Right lobe of liver (tissue), 6 donors: ENCODE results near the gene DPF1. TPM values are rescaled to one million over a fixed set of nuclear protein-coding genes. Genes with fewer than 3 reads are reported as not detected.

Experiments used
- ATAC-seq, 4 donors: fragments of 200-7000 bp; cut with Tn5 transposase; one replicate each; pipeline ENCODE4 v1.9.1; 2020; ENCODE audit warnings: mild to moderate bottlenecking in 4 of 4, moderate library complexity in 4 of 4
- DNase-seq, 3 donors: peaks; one replicate each; pipeline ENCODE4 v3.0.0-alpha.2; 2020
- H3K27ac ChIP-seq, 3 donors: fragments of 200-600 bp; one replicate each; pipeline ENCODE4 v1.8.0; 2022
- H3K27me3 ChIP-seq, 2 donors: fragments of 200-600 bp; one replicate each; pipeline ENCODE4 v1.8.0; 2022
- H3K36me3 ChIP-seq, 4 donors: fragments of 200-600 bp; sonication (generic) in 1 of 4; one replicate each; pipeline versions ENCODE4 v1.5.1 to v1.8.0; 2017 to 2022; ENCODE audit warnings: control low read depth in 1 of 4
- H3K4me1 ChIP-seq, 4 donors: fragments of 200-600 bp; sonication (generic) in 1 of 4; one replicate each; pipeline versions ENCODE4 v1.5.1 to v1.8.0; 2017 to 2022; ENCODE audit warnings: control low read depth in 1 of 4
- H3K4me3 ChIP-seq, 3 donors: fragments of 200-600 bp; one replicate each; pipeline ENCODE4 v1.8.0; 2022
- H3K9me3 ChIP-seq, 4 donors: fragments of 200-600 bp; sonication (generic) in 1 of 4; one replicate each; pipeline versions ENCODE4 v1.5.1 to v1.8.0; 2017 to 2022; ENCODE audit warnings: control low read depth in 1 of 4
- CTCF ChIP-seq, 4 donors: fragments of 200-600 bp in 3 of 4; fragments of 450-650 bp in 1 of 4; IDR thresholded peaks; one replicate each; pipeline versions ENCODE4 v1.5.1 to v1.8.0; 2016 to 2022; ENCODE audit warnings: antibody characterized with exemption in 4 of 4, mild to moderate bottlenecking in 2 of 4
- POLR2A ChIP-seq: fragments of 450-650 bp; IDR thresholded peaks from one replicate; pipeline ENCODE4 v1.6.1; 2017; ENCODE audit warnings: antibody characterized with exemption, mild to moderate bottlenecking
- WGBS: methylation state at CpG from one replicate; pipeline ENCODE4 v1.1.6; 2018; ENCODE audit warnings: low coverage, low lambda C conversion rate; ENCODE audit not compliant: insufficient coverage; ENCODE audit errors: missing lambda C conversion rate; 5-methylcytosine and 5-hydroxymethylcytosine counted together
- intact Hi-C, 2 donors: fragments of 100-400 bp; cut with DNase I; formaldehyde crosslinking; loops; one replicate each; pipeline versions ENCODE4 v1.11.2 to v1.14.1; 2022
- total RNA-seq, 6 experiments: library from RNA; depleted of rRNA in 2 of 6; stranded (reverse); fragments of >200 nt in 2 of 6; fragmentation: NEBNext Ultra II Directional in 3 of 6; extraction: Animal tissue kit (Norgen Biotek cat#: 25700) in 3 of 6; gene quantifications; one replicate each; pipeline versions ENCODE4 v1.1.0 to v1.2.4, GENCODE V29; 2016 to 2023
- donor health status: DM: no; HTN: yes; CAD: no.
- donor health status: DM: no; HTN: no; CAD: no.
- donor health status: DM: no; HTN: no; CAD: no.
- donor health status: DM: no; HTN: yes; CAD: no.
- donor health status: DM: no; HTN: yes; CAD: no.

The DPF1 gene
- total RNA-seq, 6 experiments from 2014 or later: not detected

- ATAC-seq (peak in 3 of 4 donors; percentile 22 to 52 (median 51)), DNase-seq (peak in 1 of 3 donors; percentile 53)
- Histone ChIP-seq H3K27me3 (no peaks in the 10 kb centered on the region), H3K4me3 (no peak overlapping the region), H3K9me3 (no peaks in the 10 kb centered on the region), H3K4me1 (peaks cover 0 to 10% (median 0%) of the 10 kb centered on the region in 4 donors), H3K36me3 (no peaks in the 10 kb centered on the region), H3K27ac (peak overlapping the region in 2 of 3 donors; percentile 53 to 60)
- TF ChIP-seq CTCF (IDR thresholded peaks at IDR 0.05) (no peak), POLR2A (peak; percentile 17)
- WGBS: 39% methylated on average over 9 of the region's 10 CpGs
- intact Hi-C loops: loop anchor here in 1 of 2 donors (5.0 kb wide), 1 partner anchor 76 kb away; no protein-coding TSS in a partner anchor
Observed at GRCh38 chr19:38251564-38252051, 27.6 kb upstream of the DPF1 start.

GRCh38 chr19:38250821-38251563, 27.0 kb upstream of the DPF1 start:
- TF ChIP-seq CTCF (IDR thresholded peaks at IDR 0.05) (no peak), POLR2A (no peak)
- Histone ChIP-seq H3K27ac (peak overlapping the region in 2 of 3 donors; percentile 29 to 60), H3K4me1 (peaks cover 0 to 10% (median 0%) of the 10 kb centered on the region in 4 donors), H3K4me3 (no peak overlapping the region), H3K9me3 (no peaks in the 10 kb centered on the region), H3K27me3 (no peaks in the 10 kb centered on the region), H3K36me3 (no peaks in the 10 kb centered on the region)
- intact Hi-C loops: loop anchor here in 1 of 2 donors (5.0 kb wide), 1 partner anchor 76 kb away; no protein-coding TSS in a partner anchor
- DNase-seq (peak; percentile 41 to 68 (median 64)), ATAC-seq (peak; percentile 70 to 86 (median 79))
- WGBS: 9% methylated on average over 17 of the region's 18 CpGs

GRCh38 chr19:38250428-38250820, 26.4 kb upstream of the DPF1 start:
- Histone ChIP-seq H3K36me3 (no peaks in the 10 kb centered on the region), H3K4me1 (peaks cover 0 to 10% (median 0%) of the 10 kb centered on the region in 4 donors), H3K4me3 (no peak overlapping the region), H3K9me3 (no peaks in the 10 kb centered on the region), H3K27me3 (no peaks in the 10 kb centered on the region), H3K27ac (no peak overlapping the region)
- DNase-seq (no peak), ATAC-seq (peak in 1 of 4 donors; percentile 2)
- TF ChIP-seq POLR2A (no peak), CTCF (IDR thresholded peaks at IDR 0.05) (no peak)
- intact Hi-C loops: loop anchor here in 1 of 2 donors (5.0 kb wide), 1 partner anchor 77 kb away; no protein-coding TSS in a partner anchor

GRCh38 chr19:38248421-38248820, 24.4 kb upstream of the DPF1 start:
- DNase-seq (no peak), ATAC-seq (no peak)
- 79% methylated on average over 2 of the region's 7 CpGs for WGBS
- H3K4me1 ChIP-seq: peaks cover 0 to 10% (median 0%) of the 10 kb centered on the region in 4 donors
- no peaks in the 10 kb centered on the region for H3K36me3 ChIP-seq
- H3K27me3 ChIP-seq: no peaks in the 10 kb centered on the region
- H3K27ac ChIP-seq: no peak overlapping the region
- intact Hi-C loops: no loop called here
- TF ChIP-seq CTCF (IDR thresholded peaks at IDR 0.05) (no peak), POLR2A (no peak)
- no peak overlapping the region for H3K4me3 ChIP-seq
- no peaks in the 10 kb centered on the region for H3K9me3 ChIP-seq
